SW 1271 (cell line): ENCODE data around the gene GET4.
A peak's percentile ranks its signal among the peaks of the same experiment; 100 is the strongest.

Experiments
- DNase-seq, 2 experiments: peaks; one replicate each; lab custom pipeline; 2025; lab: John Stamatoyannopoulos, UW

Gene GET4, protein sequence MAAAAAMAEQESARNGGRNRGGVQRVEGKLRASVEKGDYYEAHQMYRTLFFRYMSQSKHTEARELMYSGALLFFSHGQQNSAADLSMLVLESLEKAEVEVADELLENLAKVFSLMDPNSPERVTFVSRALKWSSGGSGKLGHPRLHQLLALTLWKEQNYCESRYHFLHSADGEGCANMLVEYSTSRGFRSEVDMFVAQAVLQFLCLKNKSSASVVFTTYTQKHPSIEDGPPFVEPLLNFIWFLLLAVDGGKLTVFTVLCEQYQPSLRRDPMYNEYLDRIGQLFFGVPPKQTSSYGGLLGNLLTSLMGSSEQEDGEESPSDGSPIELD

DNA sequence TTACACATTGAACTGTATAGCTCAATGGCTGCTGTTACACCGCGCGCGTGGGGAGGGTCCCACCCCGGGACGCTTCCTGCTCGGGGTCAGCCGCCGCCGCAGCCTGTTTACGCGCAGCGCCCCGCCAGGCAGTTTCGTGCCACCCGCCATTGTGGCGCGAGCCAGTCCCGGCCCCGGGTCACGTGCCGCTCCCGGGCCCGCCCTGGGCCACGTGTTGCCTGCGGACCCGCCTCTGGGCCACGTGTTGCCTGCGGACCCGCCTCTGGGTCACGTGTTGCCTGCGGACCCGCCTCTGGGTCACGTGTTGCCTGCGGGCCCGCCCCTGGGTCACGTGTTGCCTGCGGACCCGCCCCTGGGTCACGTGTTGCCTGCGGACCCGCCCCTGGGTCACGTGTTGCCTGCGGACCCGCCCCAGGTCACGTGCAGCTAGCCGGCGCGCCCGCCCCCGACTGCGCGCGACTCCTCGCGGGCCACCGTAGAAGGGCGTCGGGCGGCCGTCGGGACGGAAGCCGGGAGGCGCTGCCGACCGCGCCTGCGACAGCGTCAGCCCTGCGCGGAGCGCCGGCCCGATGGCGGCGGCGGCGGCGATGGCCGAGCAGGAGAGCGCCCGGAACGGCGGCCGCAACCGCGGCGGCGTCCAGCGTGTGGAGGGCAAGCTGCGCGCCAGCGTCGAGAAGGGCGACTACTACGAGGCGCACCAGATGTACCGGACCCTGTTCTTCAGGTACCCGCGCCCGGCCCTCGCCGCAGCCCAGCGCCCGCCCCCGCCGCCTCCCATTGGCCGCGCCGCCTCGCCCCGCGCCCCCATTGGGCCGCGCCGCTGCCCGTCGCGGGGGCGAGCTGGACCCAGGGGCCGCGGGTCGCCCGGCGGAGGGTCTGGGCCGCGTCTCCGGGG, at the start of gene GET4:
Gene GET4 (plus strand): TSS at position 478 of the 895 bp plus-strand sequence. CDS start 92 bp downstream, at position 570.
- DNase-seq, result peak; percentile 82 to 89

GRCh38 chr7:828793-829561, 47.4 kb upstream of the GET4 start:
- DNase-seq, result no peak

DNA sequence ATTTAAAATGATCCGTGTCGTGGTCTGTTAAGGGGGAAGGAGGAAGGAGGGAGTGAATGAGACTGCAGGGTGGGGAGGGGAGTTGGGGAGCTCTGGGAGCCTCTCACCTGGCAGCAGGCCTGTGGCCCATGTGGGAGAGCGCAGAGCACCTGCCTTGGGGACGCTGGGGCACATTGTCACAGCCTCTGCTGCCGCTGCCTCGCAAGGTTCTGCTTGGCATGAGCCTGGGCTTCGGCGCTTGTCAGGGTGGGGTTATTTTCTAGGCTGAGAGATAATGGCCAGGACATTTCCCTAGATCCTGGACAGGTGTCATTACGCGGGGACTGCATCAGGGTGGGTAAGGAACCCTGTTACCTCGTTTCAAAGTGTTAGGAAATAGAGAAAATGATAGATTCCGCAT, 46.3 kb upstream of the GET4 start:
- no peak for DNase-seq

DNA sequence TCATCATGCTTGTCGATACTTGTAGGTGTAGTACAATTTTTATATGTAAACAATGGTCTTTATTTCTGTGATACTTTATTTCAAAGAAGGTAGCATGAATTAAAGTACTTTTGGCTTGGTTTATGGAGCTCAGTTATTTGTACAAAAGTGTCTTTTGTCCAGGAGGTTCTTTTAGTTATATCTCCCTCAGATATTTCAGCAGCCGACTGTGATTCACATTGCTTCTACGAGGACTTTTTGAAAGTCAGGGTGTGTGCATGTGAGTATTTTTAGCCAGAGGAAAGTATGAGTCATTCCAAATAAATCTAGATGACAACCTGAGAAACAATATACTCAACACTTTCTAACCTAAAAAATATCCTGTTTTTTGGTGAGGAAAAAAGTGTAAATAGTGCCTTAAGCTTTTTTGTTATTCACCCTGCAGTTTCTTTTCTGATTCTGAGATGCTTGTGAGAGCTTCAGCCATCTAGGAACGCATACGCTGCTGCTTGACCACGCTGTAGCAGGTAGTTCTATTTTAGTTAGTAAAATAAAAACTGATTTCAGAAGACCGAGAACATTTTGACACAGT, 44.7 kb upstream of the GET4 start:
- DNase-seq, result peak; percentile 81 to 94

GRCh38 chr7:832167-832967, 44.0 kb upstream of the GET4 start, which contains the start of gene SUN1:
TSS of gene SUN1 (plus strand) at chr7:832476. CDS start at chr7:832525, 49 bp downstream.
- peak; percentile 70 to 88 for DNase-seq

- DNase-seq, result no peak
Measured at GRCh38 chr7:832968-833424, 43.4 kb upstream of the GET4 start.

DNA sequence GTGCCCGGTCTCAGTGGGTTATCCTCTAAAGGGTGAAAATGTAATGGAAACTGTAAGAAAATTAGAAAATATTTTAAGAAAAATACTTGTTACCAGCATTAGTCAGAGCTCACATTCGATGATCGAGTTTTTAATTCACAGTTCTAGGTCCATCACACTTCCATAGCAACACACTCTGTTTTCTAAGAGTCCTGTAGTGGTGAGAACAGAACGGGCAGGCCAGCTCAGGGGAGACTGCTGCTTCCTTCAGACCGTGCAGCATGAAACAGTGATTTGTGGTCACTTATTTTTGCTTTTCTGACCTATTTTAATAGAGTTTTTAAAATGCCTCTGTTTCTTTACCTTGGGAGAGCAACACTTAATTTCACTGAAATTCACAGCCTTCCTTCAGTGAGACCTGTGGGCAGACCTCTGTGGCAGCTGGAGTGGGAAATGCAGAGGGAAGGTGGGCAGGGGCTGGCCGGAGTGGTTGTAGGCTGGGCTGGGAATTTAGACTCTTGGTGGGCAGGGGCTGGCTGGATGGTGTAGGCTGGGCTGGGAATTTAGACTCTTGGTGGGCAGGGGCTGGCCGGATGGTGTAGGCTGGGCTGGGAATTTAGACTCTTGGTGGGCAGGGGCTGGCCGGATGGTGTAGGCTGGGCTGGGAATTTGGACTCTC, 42.6 kb upstream of the GET4 start:
- DNase-seq, result no peak

DNA sequence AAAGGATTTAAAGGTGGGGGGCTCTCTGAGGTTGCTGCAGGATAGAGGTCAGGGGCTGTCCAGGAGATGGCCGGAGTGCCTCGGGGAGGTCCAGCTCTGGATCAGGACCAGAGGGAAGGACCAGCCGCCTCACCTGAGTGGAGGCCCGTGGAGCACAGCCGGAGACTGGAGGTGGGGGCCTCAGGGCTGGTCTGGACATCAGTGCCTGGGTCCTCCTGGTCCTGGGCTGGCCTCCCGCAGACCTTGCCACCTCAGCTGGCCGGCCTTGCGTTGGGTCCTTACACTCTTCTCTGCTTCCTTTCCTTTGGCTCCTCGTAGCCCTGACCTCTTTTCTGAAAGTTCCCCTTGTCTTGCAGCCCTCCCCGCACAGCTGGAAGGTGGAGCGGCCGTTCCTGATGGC, 42.1 kb upstream of the GET4 start:
- no peak for DNase-seq

DNA sequence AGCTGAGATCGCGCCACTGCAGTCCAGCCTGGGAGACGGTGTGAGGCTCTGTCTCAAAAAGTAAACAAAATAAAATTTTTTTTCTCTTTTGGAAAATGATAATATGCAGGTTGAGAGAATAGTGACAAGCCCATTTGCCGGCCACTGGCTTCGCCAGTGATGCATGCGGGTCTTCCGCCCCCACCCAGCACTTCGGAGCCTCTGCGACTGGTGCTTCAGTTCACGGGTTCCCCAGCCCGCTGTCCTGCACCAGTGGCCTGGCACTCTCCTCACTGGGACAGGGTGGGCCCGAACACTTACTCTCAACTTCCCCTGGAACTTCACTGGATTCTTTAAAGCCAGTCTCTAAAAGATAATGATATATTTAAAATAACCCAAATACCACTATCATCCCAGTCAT, 41.3 kb upstream of the GET4 start:
- DNase-seq, result no peak

DNA sequence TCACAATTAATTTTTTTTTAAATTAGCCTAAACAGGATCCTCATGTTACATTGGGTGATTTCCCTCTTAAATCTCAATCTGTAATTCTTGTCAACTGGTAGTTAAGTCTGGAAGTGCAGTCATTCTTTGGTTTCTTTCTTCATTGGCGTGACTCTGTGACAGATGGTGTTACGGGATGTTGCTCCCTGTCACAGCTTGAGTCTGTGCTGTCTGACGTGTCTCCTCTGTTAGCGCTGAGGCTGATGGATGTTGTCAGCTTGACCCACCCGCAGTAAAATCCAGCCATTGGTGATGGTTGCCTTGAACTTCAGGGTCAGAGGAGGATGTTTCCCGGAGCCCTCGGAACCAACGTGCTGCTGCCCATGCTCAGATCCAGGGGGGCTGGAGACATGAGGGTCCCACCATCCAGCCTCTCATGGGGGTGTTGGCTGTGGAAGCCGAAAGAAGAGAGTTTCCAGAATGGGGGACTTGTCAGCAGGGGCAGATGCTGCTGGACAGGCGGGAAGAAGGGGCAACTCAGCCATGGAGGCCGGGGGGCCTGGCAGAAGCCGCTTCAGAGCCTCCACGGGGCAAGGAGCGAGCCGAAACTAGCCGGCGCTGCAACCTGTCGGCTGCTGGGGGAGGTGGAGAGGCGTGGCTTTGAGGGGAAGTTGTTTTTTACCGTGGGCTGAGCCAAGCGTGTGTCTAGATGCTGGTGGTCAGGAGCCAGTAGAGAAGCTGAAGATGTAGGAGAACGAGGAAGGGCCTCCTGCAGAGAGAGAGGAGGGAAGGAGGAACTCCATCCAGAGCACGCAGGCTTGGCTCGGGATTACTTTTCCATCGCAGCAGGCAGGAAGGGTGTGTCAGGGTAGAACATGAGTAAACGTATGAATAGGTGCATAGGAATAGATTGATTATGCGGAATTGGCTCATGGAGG, 40.6 kb upstream of the GET4 start:
- DNase-seq, result no peak

GRCh38 chr7:836429-836828, 39.9 kb upstream of the GET4 start:
- peak in 1 of 2 experiments; percentile 48 for DNase-seq

DNA sequence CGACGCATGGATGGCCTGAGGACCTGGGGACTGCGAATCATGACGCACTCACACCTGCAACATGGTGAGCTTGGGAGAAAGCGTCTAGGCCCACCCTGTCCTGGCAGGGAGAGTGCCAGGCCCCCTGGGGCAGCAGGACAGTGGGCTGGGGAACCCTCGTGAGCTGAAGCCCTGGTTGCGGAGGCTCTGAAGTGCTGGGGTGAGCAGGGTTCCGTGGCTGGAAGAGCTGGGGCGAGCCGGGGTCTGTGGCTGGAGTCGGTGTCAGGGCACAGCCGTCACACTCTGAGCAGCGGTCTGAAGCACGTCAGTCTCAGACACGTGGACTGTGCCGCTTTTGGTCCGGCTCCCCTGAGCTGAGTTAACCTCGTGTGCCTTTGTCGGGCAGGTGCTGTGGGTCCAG, 39.4 kb upstream of the GET4 start:
- no peak for DNase-seq

DNA sequence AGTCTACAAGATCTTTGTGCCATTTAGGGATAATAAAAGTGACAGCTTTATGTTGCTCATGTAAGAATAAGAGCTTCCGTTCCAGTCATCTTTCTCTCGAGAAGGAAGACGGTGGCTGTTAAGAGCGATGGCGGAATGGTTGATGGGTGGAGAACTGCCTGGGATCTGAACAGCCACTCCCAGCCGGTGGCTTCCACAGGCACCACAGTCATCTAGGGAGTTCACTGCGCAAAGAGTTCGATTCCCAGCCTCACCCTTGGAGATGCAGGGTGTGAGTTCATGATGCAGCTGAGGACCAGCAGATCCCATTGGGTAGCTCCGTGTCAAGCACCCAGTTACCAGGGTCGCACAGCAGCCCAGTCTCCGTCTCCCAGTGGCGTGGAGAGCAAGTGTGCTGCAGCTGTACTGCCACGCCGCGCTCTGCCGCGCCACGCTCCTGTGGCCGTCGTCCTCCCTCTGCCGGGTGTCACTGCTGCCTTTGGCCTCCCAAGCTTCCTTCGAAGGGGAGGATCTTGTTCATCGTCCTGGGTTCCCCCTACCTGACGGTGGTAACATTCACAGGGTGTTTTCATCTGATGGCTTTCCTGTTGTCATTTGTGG, 36.3 kb upstream of the GET4 start:
- DNase-seq, result no peak

- no peak for DNase-seq
Measured at GRCh38 chr7:841943-842342, 34.4 kb upstream of the GET4 start.

GRCh38 chr7:842431-843031, 33.8 kb upstream of the GET4 start:
- DNase-seq, result no peak

DNA sequence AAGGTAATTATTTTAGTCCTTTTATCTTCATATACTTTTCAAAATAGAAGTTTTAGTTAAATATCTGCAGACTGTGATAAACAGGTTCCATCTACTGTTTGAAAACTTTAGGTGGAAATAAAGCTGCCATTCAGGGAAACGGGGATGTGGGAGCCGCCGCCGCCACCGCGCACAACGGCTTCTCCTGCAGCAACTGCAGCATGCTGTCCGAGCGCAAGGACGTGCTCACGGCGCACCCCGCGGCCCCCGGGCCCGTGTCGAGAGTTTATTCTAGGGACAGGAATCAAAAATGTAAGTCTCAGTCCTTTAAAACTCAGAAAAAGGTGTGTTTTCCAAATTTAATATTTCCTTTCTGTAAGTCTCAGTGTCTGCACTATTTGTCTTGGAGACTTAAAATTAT, 33.1 kb upstream of the GET4 start:
- no peak for DNase-seq

GRCh38 chr7:844043-844442, 32.3 kb upstream of the GET4 start:
- DNase-seq, result no peak

DNA sequence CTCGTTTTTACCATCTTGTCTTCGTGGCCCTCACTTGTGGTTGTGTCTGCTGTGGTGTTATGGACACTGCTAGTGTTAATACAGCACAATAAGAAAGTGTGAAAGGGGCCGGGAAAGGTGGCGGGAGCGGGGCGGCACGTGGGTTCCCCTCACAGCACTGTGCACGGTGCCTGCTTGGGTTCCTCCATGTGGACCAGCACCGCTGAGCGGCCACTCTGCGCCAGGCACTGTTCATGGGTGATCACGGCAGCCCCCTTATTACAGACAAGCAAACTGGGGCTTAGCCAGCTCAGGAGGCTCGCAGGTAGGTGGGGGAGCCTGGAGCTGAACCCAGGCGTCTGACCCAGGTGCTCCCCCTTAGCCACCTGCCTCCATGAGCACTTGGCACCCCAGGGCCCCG, 31.8 kb upstream of the GET4 start:
- no peak for DNase-seq

GRCh38 chr7:845091-845490, 31.3 kb upstream of the GET4 start:
- no peak for DNase-seq
